ENCODE data around the gene DIO1.
A peak's percentile ranks its signal among the peaks of the same experiment; 100 is the strongest.

DIO1 gene

GRCh38 chr1:53943490-53944043 is 49.6 kb downstream of the DIO1 start:
- ATAC-seq, result no peak

GRCh38 chr1:53944469-53945182 is 50.6 kb downstream of the DIO1 start:
- no peak for ATAC-seq

- no peak for ATAC-seq
These were observed 51.1 kb downstream of the DIO1 start for GRCh38 chr1:53945183-53945432.

GRCh38 chr1:53945433-53946251 is 51.7 kb downstream of the DIO1 start, which contains the start of gene IFT25:
Gene IFT25, minus strand, starts transcription at chr1:53945699. Its CDS starts 5,617 bp downstream, at chr1:53940082.
- ATAC-seq, result peak; percentile 76 to 83

GRCh38 chr1:53946252-53947171 is 52.5 kb downstream of the DIO1 start, which contains the start of gene LRRC42:
Gene LRRC42, plus strand, starts transcription at chr1:53946350. Its CDS starts 5,650 bp downstream, at chr1:53952000.
- peak; percentile 58 to 65 for ATAC-seq

GRCh38 chr1:53947172-53947907 is 53.4 kb downstream of the DIO1 start:
- no peak for ATAC-seq

GRCh38 chr1:53948291-53948690 is 54.3 kb downstream of the DIO1 start:
- ATAC-seq, result no peak

- ATAC-seq, result no peak
These were observed 55.3 kb downstream of the DIO1 start for GRCh38 chr1:53949023-53949990.

GRCh38 chr1:53951697-53952096 is 57.7 kb downstream of the DIO1 start:
- no peak for ATAC-seq

- no peak for ATAC-seq
These were observed 60.1 kb downstream of the DIO1 start for GRCh38 chr1:53954128-53954527.

- ATAC-seq, result no peak
These were observed 62.6 kb downstream of the DIO1 start for GRCh38 chr1:53956308-53957168.

- ATAC-seq, result no peak
These were observed 63.3 kb downstream of the DIO1 start for GRCh38 chr1:53957194-53957818.

- ATAC-seq, result no peak
These were observed 65.8 kb downstream of the DIO1 start for GRCh38 chr1:53959664-53960250.
